Tibial nerve (tissue), 3 donors: ENCODE data around the gene SHCBP1.

Experiments used
- POLR2A ChIP-seq, 2 donors: fragments of 450-650 bp; IDR thresholded peaks; one replicate each; pipeline ENCODE4 v1.6.1; 2017; ENCODE audit warnings: antibody characterized with exemption in 2 of 2, mild to moderate bottlenecking in 2 of 2, moderate library complexity in 2 of 2
- TF ChIP-seq, protein P1 (sequence below), 5 experiments: fragments of 200-600 bp in 3 of 5; fragments of 450-650 bp in 2 of 5; sonication (generic) in 3 of 5; IDR thresholded peaks; one replicate each; pipeline ENCODE4 v1.5.1; 2016 to 2019; ENCODE audit warnings: antibody characterized with exemption in 5 of 5, mild to moderate bottlenecking in 3 of 5, moderate library complexity in 2 of 5

DNA sequence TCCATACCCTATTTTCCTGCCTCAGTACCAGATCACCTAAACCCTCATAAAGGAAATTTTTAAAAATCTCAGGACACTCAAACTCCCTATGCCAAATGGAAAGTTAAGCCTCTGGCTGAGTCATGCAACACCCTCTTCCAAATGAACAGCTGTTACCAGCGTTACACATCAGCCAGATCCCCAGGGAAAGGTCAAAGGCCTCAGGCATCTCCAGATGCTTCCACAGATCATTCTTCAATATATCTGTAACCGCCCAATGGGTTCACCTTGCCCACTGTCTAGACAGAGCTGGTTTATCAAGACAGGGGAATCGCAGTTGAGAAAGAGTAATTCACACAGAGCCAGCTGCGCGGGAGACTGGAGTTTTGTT lies 29.1 kb upstream of the SHCBP1 start:
- TF ChIP-seq, protein P1, sequence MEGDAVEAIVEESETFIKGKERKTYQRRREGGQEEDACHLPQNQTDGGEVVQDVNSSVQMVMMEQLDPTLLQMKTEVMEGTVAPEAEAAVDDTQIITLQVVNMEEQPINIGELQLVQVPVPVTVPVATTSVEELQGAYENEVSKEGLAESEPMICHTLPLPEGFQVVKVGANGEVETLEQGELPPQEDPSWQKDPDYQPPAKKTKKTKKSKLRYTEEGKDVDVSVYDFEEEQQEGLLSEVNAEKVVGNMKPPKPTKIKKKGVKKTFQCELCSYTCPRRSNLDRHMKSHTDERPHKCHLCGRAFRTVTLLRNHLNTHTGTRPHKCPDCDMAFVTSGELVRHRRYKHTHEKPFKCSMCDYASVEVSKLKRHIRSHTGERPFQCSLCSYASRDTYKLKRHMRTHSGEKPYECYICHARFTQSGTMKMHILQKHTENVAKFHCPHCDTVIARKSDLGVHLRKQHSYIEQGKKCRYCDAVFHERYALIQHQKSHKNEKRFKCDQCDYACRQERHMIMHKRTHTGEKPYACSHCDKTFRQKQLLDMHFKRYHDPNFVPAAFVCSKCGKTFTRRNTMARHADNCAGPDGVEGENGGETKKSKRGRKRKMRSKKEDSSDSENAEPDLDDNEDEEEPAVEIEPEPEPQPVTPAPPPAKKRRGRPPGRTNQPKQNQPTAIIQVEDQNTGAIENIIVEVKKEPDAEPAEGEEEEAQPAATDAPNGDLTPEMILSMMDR (IDR thresholded peaks at IDR 0.05): no peak
- TF ChIP-seq POLR2A (IDR thresholded peaks at IDR 0.05): no peak
